Vagina (tissue), 2 donors: ENCODE results near the gene AMZ1.
"Not testable (repeated sequence)": the region's sequence is repeated elsewhere in the genome, so short reads cannot be mapped to it uniquely, and the experiment has no call there.

Experiments
- CTCF ChIP-seq, 3 experiments: fragments of 450-650 bp in 2 of 3; fragments of 200-600 bp in 1 of 3; sonication (generic) in 1 of 3; IDR thresholded peaks; one replicate each; pipeline ENCODE4 v1.5.1; 2017 to 2019; ENCODE audit warnings: antibody characterized with exemption in 3 of 3, mild to moderate bottlenecking in 2 of 3, moderate library complexity in 2 of 3
- POLR2A ChIP-seq, 2 donors: fragments of 450-650 bp; IDR thresholded peaks; one replicate each; pipeline ENCODE4 v1.6.1; 2017; ENCODE audit warnings: antibody characterized with exemption in 2 of 2, mild to moderate bottlenecking in 2 of 2, moderate library complexity in 2 of 2
- POLR2AphosphoS5 ChIP-seq, 2 donors: sonication (generic); formaldehyde crosslinking; IDR thresholded peaks; one replicate each; pipeline ENCODE4 v1.9.0; 2017; ENCODE audit warnings: antibody characterized with exemption in 2 of 2, mild to moderate bottlenecking in 2 of 2, low read depth in 1 of 2; ENCODE audit not compliant: insufficient read depth in 1 of 2

- TF ChIP-seq POLR2A (IDR thresholded peaks at IDR 0.05); CTCF (IDR thresholded peaks at IDR 0.05); POLR2AphosphoS5 (IDR thresholded peaks at IDR 0.05; ENCODE audit: insufficient read depth in 1 of 2, low read depth in 1 of 2): not testable (repeated sequence)
Measured at GRCh38 chr7:2748684-2749083, 60.7 kb downstream of the AMZ1 start.
